Measurements from ENCODE around the gene PPP6R2.
"Not testable (repeated sequence)": the region's sequence is repeated elsewhere in the genome, so short reads cannot be mapped to it uniquely, and the experiment has no call there.

Gene PPP6R2

DNA sequence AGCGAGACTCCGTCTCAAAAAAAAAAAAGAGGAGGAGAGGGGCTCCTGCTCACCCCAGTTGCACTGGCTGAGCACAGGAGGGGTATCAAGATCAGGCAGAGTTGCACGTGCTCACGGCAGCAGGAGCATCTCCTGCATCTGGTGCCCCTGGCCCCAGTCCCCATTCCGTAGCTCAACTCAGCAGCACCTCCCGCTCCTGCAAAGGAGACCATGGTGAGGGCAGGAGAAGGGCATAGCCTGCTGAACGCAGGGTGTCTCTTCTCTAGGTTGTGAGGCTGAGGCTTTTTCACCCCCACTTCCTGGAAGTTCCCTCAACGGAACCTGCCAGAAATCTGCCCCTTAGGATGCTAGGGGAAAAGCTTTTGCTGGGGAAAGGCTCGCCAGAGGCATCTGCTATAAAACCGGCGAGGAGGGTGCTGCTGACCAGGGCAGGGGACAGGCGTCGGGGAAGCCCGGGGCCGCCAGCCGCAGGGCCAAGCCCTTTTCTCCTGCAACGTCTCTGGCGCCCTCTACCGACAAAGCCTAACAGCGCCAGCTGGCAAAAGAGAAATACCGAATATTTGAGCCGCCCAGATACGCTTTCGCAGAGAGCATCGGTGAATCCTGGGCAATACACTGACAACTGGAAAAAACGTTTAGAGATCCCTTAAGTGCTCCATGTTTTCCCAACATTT, 1.0 kb upstream of the PPP6R2 start:
- DNase-seq (ENCODE audit: low read depth): peak; percentile 82

DNA sequence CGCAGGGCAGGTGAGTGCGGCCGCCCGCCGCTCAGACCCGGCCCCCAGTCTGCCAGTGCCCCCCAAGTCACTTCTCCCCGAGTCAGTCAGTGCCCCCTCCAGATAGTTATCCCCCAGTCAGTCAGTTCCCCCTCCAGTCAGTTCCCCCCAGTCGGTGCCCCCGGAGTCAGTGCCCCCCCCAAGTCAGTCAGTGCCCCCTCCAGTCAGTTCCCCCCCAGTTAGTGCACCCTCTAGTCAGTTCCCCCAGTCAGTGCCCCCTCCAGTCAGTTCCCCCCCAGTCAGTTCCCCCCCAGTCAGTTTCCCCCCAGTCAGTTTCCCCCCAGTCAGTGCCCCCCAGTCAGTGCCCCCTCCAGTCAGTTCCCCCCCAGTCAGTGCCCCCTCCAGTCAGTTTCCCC, 411 bp downstream of the PPP6R2 start:
- DNase-seq (ENCODE audit: low read depth): no peak

DNA sequence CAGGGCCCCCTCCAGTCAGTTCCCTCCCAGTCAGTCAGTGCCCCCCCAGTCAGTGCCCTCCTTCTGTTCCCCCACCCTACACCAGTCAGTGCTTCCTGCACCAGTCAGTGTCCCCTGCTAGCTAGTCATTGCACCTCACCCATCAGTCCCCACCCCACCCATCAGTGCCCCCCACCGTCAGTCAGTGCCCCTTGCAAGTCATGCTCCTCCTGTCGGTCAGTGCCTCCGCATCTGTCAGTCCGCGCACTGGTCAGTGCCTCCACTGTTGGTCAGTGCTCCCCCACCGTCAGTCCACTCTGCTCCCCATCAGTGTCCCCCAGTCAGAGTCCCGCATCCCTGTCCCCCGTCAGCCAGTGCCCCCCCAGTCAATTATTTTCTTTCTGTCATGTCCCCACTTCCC, 3.3 kb downstream of the PPP6R2 start:
- DNase-seq (ENCODE audit: low read depth): no peak

DNA sequence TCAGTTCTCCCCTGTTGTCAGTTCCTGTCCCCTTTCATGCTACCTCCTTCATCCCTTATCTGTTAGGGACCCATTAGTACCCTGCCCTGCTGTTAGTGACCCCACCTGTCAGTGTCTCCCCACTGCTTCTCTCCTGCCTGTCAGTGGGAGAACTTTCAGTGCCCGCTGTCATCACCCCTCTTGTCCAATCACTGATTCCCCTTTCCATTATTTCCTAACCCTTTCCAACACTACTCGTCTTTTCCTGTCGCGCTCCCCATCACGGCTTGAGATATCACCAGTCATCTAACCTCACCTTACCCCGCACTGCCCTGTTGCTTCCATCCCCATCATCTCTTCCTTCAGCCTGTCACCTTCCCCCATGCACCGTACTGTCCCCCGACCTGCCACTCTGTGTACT, 4.0 kb downstream of the PPP6R2 start:
- DNase-seq (ENCODE audit: low read depth): no peak

DNA sequence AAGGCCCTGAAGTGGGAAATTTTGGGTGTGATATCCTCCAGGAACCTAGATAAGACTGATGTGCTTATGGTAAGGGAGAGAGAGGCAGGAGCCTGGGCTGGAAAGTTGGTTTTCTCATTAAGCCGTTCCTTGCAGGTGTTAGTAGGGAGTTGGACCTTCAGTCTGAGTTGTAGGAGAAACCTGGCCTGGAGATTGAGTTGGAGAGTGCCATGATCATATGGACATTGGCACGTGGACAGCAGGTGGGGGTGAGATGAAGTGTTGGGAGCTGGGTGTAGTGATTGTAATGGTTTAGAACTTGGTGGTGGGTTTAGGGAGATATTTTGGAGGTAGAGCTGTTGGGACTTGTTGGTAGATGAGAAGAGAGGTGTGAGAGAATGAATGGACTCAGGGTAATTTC, 4.9 kb downstream of the PPP6R2 start:
- no peak for DNase-seq (ENCODE audit: low read depth)

DNA sequence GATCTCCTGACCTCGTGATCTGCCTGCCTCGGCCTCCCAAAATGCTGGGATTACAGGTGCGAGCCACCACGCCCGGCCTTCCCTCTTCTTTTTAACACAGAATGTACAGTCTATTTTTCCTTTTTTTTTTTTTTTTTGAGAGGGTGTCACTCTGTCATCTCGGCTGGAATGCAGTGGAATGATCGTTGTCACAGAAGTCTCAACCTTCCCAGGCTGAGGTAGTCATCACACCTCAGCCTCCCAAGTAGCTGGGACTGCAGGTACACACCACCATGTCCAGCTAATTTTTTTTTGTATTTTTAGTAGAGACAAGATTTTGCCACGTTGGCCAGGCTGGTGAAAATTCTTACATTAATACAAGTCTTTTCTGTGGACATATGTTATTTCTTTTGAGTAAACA, 13.1 kb downstream of the PPP6R2 start:
- DNase-seq (ENCODE audit: low read depth): no peak

DNA sequence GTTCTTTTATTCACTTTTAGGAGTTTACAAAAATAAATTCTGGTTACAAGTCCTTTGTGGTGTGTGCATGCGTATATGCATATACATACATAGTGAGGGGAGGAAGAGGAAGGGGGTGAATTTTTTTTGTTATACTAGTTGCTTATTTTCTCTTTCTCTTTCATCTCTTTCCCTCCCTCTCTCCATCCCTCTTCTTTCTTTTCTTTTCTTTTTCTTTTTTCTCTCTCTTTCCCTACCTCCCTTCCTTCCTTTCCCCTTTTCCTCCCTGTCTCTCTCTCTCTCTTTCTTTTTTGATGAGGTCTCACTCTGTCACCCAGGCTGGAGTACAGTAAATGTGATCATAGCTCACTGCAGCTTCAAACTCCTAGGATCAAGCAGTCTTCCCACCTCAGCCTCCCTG, 14.1 kb downstream of the PPP6R2 start:
- DNase-seq (ENCODE audit: low read depth): no peak

DNA sequence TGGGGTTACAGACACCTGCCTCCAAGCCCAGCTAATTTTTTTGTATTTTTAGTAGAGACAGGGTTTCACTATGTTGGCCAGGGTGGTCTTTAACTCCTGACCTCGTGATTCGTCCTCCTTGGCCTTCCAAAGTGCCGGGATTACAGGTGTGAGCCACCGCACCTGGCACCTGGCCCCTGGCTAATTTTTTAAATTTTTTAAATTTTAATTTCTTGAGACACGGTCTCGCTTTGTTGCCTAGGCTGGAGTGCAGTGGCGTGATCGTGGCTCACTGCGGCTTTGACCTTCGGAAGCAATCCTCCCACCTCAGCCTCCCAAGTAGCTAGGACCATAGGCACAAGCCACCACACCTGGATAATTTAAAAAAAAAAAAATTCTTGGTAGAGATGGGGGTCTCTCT, 14.6 kb downstream of the PPP6R2 start:
- DNase-seq (ENCODE audit: low read depth): no peak

DNA sequence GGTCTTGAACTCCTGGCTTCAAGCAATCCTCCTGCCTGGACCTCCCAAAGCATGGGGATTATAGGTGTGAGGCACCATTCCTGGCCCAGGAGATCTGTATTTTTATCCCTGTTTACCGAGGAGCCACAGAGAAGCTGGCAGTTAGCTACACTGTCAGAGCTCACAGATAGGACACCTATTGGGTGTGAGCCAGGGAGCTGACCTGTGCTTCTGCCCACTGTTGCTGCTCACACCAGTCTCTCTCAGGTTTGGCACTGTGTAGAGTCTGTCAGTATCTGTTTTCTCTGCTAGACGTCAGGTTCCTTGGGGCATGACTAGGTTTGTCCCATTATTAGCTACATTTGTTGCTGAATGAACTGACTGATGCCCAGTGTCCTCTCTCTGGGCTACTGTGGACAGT, 17.5 kb downstream of the PPP6R2 start:
- no peak for DNase-seq (ENCODE audit: low read depth)

DNA sequence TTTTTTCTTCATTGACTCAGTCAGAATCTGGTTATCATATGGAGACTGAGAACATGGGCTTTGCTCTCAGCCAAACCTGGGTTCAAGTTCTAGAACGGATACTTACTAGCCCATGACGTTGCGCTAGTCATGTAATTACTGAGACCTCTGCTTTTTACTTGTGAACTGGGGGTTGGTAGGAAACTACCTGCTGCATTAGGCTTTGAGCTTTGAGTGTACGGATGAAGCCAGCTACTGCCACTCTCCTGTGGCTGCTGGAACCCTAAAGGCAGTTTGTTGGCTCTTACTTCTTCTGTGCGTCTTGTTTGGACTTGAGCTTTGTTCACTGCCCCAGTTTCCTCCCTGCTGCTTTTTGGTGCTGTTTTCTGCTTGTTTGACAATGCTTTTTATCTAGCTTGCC, 18.1 kb downstream of the PPP6R2 start:
- no peak for DNase-seq (ENCODE audit: low read depth)

DNA sequence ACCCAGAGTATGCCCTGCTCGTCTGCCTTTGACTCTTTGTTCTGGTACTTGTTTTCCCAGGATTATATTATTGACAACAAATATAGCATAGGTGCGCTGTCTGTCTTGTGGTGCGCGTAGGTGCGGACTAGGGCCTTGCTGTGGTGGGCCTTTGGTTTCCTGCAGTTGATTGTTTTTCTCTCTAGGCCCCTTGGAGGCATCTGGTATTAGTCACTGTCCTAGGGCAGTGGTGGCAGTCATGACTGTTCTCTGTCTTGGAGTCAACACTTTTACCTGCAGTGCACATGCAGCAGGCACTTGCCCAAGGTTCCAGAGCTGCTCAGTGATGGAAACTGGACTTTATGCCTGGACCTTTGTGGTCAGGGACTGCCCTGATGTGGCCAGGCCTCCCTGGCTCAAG, 18.6 kb downstream of the PPP6R2 start:
- no peak for DNase-seq (ENCODE audit: low read depth)

DNA sequence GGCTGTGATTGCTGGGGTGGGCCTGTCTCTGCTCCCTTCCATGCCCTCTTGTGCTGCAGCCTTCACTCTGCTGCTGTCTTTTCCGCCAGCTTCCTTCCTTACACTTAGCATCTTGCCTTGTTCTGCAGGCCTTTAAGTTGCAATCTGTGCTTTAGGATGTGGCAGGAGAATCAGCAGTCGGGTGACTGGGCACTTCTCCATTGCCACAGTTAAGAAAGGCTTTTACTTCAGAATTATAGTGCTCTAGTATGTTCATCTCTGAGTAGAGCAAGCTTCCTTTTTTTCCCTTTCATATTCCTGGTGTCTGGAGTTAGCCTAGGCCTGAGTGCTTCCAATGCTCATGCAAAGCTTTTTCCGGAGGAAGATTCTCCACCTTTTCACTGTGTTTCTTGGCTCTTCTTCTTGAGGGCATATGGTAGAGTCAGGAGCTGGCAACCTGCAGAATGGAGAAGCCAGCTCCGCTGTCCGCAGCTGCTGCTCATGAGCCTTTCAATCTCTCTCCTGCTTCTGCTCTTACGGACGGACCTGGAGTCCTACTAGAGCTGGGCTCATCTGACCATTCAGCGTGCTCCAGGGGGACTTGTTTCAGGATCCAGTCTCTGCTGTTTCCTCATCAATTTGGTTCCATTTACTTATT, 20.2 kb downstream of the PPP6R2 start:
- DNase-seq (ENCODE audit: low read depth): no peak

DNA sequence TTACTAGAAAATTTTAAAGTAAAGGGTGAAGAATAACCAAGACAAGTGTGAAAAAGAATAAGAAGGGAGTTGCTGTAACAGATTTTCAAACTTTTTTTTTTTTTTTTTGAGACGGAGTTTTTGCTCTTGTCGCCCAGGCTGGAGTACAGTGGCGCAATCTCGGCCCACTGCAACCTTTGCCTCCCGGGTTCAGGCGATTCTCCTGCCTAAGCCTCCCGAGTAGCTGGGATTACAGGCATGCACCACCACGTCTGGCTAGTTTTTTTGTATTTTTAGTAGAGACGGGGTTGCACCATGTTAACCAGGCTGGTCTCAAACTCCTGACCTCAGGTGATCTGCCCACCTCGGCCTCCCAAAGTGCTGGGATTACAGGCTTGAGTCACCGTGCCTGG, 20.7 kb downstream of the PPP6R2 start:
- not testable (repeated sequence) for DNase-seq (ENCODE audit: low read depth)

DNA sequence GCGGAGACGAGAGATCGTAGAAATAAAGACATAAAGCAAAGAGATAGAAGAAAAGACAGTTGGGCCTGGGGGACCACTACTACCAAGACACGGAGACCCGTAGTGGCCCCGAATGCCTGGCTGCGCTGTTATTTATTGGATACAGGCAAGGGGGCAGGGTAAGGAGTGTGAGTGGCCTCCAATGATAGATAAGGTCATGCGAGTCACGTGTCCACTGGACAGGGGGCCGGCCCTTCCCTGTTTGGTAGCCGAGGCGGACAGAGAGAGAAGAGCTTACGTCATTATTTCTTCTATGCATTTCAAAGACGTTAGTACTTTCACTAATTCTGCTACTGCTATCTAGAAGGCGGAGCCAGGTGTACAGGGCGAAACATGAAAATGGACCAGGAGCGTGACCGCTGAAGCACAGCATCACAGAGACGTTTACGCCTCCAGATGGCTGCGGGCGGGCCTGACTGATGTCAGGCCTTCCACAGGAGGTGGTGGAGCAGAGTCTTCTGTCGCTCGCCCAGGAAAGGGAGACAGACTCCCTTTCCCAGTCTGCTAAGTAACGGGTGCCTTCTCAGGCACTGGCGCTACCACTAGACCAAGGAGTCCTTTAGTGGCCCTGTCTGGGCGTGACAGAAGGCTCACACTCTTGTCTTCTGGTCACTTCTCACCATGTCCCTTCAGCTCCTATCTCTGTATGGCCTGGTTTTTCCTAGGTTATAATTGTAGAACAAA, 24.8 kb downstream of the PPP6R2 start:
- DNase-seq (ENCODE audit: low read depth): no peak

DNA sequence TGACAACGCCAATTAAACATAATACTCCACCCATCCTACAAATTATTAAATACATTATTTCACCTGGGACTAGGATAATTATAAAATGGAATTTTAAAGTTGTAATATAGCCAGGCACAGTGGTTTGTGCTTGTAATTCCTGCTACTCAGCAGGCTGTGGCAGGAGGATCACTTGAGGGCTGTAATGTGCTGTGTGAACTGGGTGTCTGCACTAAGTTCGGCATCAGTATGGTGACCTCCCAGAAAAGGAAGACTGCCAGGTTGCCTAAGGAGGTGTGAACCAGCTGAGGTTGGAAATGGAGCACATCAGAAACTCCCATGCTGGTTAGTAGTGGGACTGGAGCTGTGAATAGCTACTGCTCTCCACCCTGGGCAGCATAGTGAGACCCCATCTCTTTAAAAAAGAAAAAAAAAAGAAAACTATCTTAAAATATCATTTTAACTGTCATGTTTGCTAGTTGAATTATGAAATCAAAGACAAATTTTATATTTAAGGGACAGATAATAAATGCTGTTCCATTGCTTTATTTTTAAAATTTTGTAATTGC, 28.0 kb downstream of the PPP6R2 start:
- no peak for DNase-seq (ENCODE audit: low read depth)

DNA sequence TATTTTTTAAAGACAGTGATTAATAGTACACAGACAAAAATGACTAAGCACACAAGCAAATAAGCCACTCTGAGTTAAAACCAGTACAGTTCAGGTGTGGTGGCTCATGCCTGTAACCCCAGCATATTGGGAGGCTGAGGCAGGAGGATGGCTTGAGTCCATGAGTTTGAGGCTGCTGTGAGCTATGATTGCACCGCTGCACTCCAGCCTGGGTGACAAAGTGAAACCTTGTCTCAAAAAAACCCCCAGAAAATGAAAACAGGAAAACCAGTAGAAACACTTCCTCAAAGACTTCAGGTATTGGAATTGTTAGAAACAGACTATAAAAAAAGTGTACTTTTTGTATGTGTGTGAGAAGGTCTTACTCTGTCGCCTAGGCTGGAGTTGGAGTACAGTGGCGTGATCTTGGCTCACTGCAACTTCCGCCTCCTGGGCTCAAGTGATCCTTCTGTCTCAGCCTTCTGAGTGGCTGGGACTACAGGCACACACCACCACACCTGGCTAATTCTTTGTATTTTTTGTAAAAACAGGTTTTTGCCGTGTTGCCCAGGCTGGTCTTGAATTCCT, 33.0 kb downstream of the PPP6R2 start:
- no peak for DNase-seq (ENCODE audit: low read depth)

DNA sequence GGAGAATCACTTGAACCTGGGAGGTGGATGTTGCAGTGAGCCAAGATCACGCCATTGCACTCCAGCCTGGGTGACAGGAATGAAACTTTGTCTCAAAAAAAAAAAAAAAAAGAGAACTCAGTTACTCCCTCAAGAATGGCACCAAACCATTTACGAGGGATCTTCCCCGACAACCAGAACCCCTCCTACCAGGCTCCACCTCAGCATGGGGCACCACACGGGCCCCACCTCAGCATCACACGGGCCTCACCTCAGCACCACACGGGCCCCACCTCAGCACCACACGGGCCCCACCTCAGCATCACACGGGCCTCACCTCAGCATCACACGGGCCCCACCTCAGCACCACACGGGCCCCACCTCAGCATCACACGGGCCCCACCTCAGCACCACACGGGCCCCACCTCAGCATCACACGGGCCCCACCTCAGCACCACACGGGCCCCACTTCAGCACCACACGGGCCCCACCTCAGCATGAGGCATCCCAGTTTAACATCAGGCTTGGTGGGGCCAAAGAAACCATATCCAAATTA, 38.0 kb downstream of the PPP6R2 start:
- DNase-seq (ENCODE audit: low read depth): not testable (repeated sequence)

DNA sequence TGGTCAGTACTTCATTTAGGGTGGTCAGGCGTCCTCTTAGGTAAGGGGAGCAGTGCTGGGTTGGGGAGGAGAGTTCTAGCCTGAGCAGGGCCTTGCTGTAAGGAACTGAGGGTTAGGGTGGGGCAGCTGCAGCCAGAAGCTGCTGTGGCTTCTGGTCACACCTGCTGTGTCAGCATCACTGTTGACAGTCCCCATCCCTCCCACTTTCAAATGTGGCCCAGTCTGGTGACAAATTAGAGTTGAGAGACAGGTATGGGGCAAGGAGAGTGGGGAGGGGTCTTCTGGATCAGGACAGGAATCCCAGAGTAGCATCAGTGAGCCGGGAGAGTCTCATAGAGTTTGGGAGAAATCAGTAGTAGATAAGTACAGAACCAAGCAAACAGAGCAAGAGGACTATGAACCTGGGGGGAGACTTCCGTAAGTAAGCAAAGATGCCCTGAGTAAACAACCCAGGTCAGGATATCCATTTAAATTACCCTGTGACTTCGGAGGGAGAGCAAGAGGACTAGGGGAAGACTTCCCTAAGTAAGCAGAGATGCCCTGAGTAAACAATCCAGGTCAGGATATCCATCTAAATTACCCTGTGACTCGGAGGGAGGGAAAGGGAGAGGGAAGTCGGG, 53.7 kb downstream of the PPP6R2 start:
- no peak for DNase-seq (ENCODE audit: low read depth)

DNA sequence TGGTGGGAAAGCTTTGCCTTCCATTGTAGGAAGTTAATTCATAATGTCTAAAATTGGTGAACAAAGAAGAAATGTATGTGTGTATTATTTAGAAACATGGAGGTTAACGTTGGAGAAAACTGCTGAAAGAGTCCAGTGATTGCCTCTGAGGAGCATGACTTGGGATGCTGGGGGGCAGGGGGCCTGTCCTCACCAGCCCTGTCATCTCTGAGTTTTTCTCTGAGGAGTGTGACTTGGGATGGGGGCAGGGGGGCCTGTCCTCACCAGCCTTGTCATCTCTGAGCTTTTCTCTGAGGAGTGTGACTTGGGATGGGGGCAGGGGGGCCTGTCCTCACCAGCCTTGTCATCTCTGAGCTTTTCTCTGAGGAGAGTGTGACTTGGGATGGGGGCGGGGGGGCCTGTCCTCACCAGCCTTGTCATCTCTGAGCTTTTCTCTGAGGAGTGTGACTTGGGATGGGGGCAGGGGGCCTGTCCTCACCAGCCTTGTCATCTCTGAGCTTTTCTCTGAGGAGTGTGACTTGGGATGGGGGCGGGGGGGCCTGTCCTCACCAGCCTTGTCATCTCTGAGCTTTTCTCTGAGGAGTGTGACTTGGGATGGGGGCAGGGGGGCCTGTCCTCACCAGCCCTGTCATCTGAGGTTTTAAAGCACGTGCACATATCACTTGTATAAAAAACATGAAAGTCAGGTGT, 54.4 kb downstream of the PPP6R2 start:
- not testable (repeated sequence) for DNase-seq (ENCODE audit: low read depth)

DNA sequence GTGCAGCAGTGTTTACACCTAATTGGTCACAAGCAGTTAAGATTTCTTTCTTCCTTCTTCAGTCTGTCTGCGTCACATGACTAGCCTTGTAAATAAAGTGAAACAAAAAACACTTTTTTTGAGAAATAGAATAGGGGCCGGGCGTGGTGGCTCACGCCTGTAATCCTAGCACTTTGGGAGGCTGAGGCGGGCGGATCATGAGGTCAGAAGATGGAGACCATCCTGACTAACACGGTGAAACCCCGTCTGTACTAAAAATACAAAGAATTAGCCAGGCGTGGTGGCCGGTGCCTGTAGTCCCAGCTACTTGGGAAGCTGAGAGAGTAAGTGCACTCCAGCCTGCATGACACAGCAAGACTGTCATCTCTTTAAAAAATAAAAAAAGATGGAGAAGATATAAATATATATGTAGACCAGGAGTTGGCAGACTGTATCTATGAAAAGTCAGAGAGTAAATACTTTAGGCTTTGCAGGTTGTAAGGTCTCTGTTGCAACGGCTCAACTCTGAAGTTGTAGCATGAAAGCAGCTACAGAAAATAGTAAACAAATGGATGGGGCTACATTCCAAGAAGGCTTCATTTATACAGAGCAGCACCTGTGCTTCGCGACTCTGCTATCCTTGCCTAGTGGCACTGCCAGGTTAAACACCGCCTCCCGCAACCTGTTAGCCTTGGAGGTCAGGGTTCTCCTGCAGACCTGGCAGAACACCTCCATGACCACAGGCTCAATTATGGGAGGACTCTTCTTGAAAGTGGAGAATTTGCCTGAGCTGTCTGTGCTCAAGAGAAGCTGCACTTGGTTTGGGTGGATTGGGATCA, 55.9 kb downstream of the PPP6R2 start:
- no peak for DNase-seq (ENCODE audit: low read depth)
